BJ (cell line): ENCODE results near the gene USP34. TPM values are rescaled to one million over a fixed set of nuclear protein-coding genes. Genes with fewer than 3 reads are reported as not detected.
"Not testable (repeated sequence)": the region's sequence is repeated elsewhere in the genome, so short reads cannot be mapped to it uniquely, and the experiment has no call there.

Experiments used
- CTCF ChIA-PET: fragments of 350-600 bp; formaldehyde crosslinking; extraction: SDS; loops from one replicate; lab custom pipeline; 2021; ENCODE audit warnings: antibody characterized with exemption, inconsistent platforms; lab: Yijun Ruan, JAX
- POLR2A ChIA-PET: fragments of 300-600 bp; sonication (Branson Sonifier 250); formaldehyde crosslinking; extraction: SDS; loops from one replicate; lab custom pipeline; 2021; ENCODE audit warnings: antibody characterized with exemption; lab: Charles Lee
- DNase-seq: peaks from one replicate; pipeline ENCODE4 v3.0.0-alpha.2; 2011; ENCODE audit warnings: low read depth
- H3K27me3 ChIP-seq: 2 replicates; pipeline ENCODE4 v1.6.0; 2011; ENCODE audit warnings: low read length; ENCODE audit not compliant: control insufficient read depth, insufficient read depth
- H3K36me3 ChIP-seq: 2 replicates; pipeline ENCODE4 v1.5.1; 2011; ENCODE audit warnings: low read length; ENCODE audit not compliant: control insufficient read depth, insufficient read depth
- H3K4me3 ChIP-seq: 2 replicates; pipeline ENCODE4 v1.5.1; 2011; ENCODE audit warnings: low read depth, mild to moderate bottlenecking, control low read depth, low read length
- CTCF ChIP-seq: IDR thresholded peaks from 2 replicates; pipeline ENCODE4 v1.5.1; 2011; ENCODE audit warnings: low read depth, mild to moderate bottlenecking, control low read depth, inconsistent platforms, low read length, moderate library complexity; ENCODE audit not compliant: insufficient read depth
- polyA plus RNA-seq: library from polyadenylated mRNA; depleted of rRNA; stranded (reverse); fragments of >200 nt; gene quantifications from 2 replicates; pipeline ENCODE4 v1.2.3, GENCODE V29; 2011

USP34 gene
- polyA plus RNA-seq, 1 experiment, result 32.2 TPM

- TF ChIP-seq CTCF, result no peak
- ChIA-PET POLR2A (no interaction called here), CTCF (interaction anchor here (0.6 to 1.8 kb wide), 2 partner anchors 13 to 136 kb away, joined by 3 to 4 read pairs; no protein-coding TSS in a partner anchor)
- Histone ChIP-seq H3K27me3 (no peaks in the 10 kb centered on the region), H3K36me3 (0 out of 2 replicates have a peak, but pooled peaks cover 1% of the 10 kb centered on the region), H3K4me3 (no peak overlapping the region)
- no peak for DNase-seq
These were observed 65.1 kb downstream of the USP34 start for GRCh38 chr2:61405813-61406212.

DNA sequence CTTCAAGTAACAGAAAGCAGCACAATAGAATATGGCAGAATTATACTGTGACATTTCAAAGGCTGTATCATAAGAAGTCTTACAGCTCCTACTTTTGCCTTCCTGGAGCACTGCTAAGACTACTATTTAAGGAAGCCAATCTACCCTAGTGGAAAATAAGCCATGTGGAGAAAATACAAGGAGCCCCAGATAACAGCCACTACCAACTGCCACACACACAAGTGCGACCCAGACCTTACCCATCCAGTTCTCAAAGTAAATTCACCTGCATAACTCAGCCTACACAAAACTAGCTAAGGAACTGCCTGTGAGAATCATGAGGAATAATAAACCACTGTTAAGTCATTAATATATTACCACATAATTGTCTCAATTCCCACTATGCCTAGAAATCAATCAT, 66.4 kb downstream of the USP34 start:
- no peaks in the 10 kb centered on the region for H3K27me3 ChIP-seq
- POLR2A ChIA-PET, result no interaction called here
- 0 out of 2 replicates have a peak, but pooled peaks cover 1% of the 10 kb centered on the region for H3K36me3 ChIP-seq
- no peak for DNase-seq
- no peak overlapping the region for H3K4me3 ChIP-seq
- CTCF ChIA-PET, result no interaction called here
- TF ChIP-seq CTCF, result no peak

GRCh38 chr2:61398413-61398812, 72.5 kb downstream of the USP34 start:
- no peaks in the 10 kb centered on the region for H3K36me3 ChIP-seq
- no peak overlapping the region for H3K4me3 ChIP-seq
- H3K27me3 ChIP-seq, result no peaks in the 10 kb centered on the region
- POLR2A ChIA-PET, result no interaction called here
- CTCF ChIA-PET, result no interaction called here
- no peak for DNase-seq
- TF ChIP-seq CTCF, result no peak

GRCh38 chr2:61396005-61396404, 74.9 kb downstream of the USP34 start:
- no peak for DNase-seq
- Histone ChIP-seq H3K36me3 (no peaks in the 10 kb centered on the region), H3K27me3 (no peaks in the 10 kb centered on the region), H3K4me3 (no peak overlapping the region)
- CTCF ChIA-PET, result interaction anchor here (0.8 kb wide), 1 partner anchor 30 kb away, joined by 3 read pairs; no protein-coding TSS in a partner anchor
- no peak for TF ChIP-seq CTCF
- POLR2A ChIA-PET, result no interaction called here

GRCh38 chr2:61387588-61387987, 83.3 kb downstream of the USP34 start:
- POLR2A ChIA-PET, result interaction anchor here (0.6 kb wide), 1 partner anchor 29 kb away, joined by 5 read pairs; no protein-coding TSS in a partner anchor
- CTCF ChIA-PET, result not testable (repeated sequence)

DNA sequence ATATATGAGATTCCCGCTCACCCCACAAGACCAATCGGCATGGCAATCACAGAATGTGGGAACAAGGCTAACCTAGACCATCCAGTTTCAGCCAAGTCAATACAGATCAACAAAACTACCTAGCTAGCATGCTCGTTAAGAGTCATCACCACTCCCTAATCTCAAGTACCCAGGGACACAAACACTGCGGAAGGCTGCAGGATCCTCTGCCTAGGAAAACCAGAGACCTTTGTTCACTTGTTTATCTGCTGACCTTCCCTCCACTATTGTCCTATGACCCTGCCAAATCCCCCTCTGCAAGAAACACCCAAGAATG, 90.0 kb downstream of the USP34 start:
- H3K27me3 ChIP-seq, POLR2A ChIA-PET, H3K4me3 ChIP-seq, CTCF ChIA-PET, DNase-seq: not testable (repeated sequence)
- H3K36me3 ChIP-seq, result peaks cover 11% of the 10 kb centered on the region

More at GRCh38 chr2:61387588-61387987, 83.3 kb downstream of the USP34 start:
- not testable (repeated sequence) for DNase-seq, H3K27me3 ChIP-seq, H3K36me3 ChIP-seq, H3K4me3 ChIP-seq
